Activated CD4-positive, alpha-beta T cell treated with anti-CD3 and anti-CD28 coated beads, Interleukin-2, amount 50 U/mL, for 4 hours (primary cell): Measurements from ENCODE around the gene TOR4A.

ENCODE experiments used
- DNase-seq, 2 experiments: peaks; one replicate each; pipeline ENCODE4 v3.0.0-alpha.2; 2020

TOR4A gene

GRCh38 chr9:137307255-137308056, 29.9 kb downstream of the TOR4A start:
- no peak for DNase-seq

DNA sequence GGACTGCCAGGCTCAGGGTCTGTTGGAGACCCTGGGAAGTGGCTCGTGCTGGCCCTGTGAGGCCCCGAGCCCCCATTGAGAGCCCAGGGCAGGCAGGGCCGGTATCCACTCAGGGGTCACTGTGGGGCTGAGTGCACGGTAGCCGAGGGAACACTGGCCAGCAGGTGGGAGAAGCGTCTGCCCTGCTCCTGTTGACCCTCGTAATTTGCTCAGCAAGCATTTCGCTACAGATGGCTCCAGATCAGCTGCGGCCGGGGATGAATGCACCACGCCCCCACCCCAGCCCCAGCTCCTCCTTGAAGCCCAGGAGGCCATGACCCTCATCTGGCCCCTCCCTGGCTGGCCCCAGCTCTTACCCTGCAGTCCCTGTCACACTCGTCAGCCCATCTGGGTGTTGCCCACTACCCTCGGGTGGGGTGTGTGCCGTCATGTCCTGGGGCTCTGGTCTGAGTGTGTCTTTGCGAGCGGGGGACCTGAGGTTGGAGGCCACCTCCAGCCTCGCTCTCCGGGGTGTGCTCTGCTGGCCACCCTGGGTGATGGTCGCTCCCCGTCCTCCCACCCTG, 30.6 kb downstream of the TOR4A start:
- DNase-seq = no peak

DNA sequence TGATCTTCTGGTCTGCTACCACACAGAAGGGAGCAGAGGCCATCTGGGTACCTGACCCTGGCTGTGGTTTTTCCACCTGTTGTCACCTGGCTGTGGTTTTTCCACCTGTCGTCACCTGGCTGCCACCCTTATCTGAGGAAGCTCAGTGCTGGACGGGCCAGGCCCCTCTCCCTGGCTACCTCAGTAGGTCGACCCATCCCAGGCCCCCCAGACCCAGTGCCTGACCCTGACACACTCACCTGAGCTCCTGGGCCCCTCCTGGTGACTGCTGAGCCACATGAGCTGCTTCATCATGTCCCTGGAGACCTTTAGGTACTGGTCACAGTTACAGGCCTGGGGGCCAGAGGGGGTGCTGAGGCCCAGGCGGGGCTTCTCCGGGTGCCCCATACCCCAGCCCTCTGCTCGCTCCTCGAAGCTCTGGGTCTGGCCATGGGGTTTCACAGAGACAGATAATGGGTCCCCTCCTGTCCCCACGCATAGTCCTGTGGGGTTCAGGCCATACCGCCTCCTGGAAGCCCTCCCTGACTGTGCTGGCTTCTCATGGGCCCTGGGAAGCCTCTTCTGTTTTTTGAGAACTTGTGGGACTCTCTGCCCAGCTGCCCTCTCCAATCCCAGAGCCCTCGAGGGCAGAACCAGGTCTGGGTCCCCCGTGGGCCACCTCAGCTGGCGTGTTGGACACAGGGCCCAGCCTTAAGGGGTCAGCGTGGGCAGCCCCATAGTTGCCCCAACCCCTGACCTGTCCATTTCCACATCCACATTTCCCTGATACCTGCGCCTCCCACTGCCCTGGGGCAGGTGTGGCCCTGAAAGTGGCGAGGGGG, 32.1 kb downstream of the TOR4A start:
- no peak for DNase-seq

- no peak for DNase-seq
These were observed 32.9 kb downstream of the TOR4A start for GRCh38 chr9:137310189-137311052.

- DNase-seq = peak in 1 of 2 experiments; percentile 31
These were observed 33.9 kb downstream of the TOR4A start for GRCh38 chr9:137311171-137311985.

DNA sequence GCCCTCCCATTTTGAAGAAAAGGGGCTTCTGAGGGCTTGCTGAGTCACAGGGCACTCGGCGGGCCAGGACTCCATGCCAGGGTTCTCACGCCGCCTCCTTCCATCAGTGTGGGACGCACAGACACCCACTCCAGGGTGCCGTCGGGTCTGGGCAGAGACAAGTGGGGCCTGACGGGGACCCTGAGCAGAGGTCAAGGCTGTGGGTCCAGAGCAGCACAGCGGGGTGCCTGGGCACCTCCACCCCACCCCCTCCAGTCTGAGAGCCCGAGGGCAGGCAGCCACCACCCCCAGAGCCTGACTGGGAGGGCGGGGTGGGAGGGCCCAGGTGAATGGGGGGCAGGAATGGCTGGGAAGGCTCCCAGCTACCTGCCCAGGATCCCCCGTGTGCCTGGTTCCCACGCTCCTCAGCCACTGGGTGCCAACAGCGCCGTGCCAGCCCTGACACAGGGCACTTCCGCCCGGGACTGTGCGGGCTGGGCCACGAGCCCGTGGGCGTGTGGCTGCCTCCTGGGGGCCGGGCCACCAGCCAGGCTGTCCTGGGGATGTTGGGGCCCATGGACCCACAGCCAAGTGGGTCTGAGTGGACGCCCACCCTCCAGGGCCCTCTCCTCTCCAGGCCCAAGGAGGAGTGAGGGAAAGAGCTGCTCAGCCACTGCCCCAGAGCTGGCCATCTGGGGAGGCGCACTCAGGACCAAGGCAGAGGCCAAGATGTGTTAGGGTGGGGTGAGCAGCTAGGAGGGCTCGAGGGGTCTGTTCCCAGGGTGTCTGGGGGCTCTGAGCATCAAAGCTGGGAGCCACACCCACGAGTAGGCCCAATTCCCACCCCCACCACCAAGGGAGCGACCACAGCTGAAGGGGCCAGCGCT, 34.7 kb downstream of the TOR4A start:
- DNase-seq = no peak

DNA sequence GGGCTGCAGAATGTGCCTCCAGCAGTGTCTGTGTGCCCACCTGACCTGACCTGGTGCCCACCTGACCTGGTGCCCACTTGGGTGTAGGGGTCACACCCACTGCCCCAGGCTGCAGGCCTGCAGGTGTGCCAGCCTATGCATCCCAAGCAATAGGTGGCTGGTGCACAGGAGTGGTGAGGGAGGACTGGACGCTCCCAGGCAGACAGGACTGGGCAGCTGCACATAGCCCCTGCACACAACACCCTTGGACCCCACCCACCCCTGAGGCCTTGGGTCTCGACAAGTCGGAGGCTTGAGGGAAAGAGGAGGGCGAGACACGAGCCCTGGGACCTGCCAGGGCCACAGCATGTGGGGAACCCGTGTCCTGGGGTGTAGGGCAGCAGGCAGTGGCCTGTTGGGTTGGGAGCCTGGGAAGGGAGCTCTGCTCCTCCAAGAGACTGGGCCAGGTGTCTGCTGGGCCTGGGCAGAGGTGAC, 35.4 kb downstream of the TOR4A start:
- no peak for DNase-seq

DNA sequence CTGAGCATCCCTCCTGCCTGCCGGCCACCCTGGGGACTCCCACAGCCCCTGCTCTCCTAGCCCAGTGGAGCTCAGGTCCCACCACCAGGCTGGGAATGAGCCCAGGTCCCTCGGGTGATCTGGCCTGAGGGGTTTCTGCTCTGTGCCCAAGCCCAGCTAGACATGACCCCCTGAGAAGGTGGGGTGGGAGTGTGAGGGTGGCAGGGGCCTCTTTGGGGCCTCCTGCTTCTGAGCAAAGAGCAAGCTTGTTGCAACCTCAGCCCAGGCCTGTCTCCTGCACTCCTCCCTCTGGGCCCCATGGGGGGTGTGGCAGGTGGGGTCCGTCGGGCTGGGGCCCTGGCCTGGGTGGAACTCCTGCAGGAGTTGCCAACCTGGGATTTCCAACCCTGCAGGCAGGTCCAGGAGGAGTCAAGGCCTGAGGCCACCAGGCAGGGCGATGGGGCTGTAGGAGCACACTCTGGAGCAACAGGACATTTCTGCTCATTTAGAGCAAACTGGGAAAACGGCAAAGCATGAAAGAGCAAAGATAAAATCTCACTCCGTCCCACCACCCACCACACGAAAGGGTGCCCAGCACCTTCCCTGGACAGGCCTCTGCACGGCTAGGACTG, 35.9 kb downstream of the TOR4A start:
- no peak for DNase-seq

DNA sequence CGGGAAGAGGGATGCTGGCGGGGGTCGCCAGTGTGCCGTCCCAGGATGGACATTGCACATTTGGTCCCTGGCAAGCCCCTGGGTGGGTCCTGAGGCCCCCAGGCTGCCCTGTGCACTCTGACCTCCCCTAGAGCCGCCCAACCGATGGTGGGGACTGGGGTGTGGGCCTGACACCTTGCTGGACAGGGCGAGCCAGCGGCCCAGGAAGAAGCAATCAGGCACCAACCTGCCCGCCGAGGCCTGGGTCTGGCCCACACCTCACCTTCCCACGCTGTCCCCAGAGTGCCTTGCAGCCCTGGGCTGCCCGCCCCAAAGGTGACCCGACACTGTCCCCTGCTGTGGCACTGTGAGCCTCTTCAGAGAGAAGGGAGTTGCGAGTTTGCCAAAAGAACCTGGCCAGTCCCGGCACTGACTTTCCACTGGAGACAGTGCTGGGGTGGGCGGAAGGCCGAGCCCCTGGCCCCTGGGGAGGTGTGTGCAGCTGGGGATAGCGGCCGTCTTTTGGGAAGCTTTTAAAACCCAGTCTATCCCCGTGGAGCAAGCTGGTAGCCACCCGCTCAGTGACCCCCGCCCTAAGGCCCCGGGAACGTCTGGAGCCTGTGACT, 36.5 kb downstream of the TOR4A start:
- no peak for DNase-seq

DNA sequence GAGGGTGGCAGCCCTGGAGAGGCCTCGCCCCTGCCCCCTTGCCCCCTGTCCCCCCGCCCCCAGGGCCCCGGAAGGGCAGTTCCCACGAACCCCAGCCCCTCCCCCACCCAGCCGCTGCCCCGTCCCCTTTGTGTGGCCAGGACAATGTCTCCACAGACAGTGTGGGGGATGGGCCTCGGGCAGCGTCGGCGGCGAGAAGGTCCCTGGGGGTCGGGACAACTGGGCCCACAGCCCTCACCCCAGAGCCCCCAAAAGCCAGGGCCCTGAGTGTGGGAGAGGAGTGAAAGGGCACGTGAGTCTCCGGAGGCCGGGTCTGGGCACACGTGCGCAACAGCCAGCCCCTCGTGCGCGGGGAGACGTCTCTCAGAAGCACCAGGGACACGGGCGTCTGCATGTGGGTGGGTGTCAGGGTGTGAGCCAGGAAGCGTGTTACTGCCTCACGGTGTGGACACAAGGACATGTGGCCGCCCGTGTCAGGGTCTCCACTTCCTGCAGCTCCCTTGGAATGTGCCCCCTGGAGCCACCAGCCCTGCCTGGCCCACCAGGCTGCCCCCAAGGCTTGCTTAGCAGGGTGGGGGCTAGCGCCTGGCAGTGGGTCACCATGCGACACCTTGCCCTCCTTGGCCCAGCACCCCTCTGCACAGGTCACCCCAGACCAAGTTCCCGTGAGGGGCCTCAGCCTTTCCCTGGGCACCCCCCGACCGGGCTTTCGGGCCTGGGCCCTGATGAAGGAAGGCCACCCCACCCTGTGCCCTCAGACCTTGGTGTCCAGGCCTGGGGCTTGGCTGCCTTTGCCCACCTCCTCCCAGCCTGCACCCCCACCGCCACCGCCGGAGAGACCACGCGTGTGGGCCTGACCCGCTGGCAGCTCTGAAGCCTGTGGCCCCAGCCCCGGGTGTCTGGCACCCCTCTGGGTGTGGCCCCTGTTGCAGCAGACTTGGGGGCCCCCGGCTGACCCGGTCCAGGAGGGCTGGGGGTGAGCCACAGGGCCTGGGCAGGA, 37.3 kb downstream of the TOR4A start:
- no peak for DNase-seq

- no peak for DNase-seq
These were observed 38.1 kb downstream of the TOR4A start for GRCh38 chr9:137315581-137316011.

GRCh38 chr9:137316012-137316981, 38.8 kb downstream of the TOR4A start:
- DNase-seq = no peak

GRCh38 chr9:137317021-137317717, 39.6 kb downstream of the TOR4A start:
- no peak for DNase-seq

GRCh38 chr9:137317718-137318511, 40.4 kb downstream of the TOR4A start:
- DNase-seq = no peak

- DNase-seq = no peak
These were observed 41.1 kb downstream of the TOR4A start for GRCh38 chr9:137318602-137319001.
